GM08714 (cell line): ENCODE measurements around the gene RFC1.
"Not testable (repeated sequence)": the region's sequence is repeated elsewhere in the genome, so short reads cannot be mapped to it uniquely, and the experiment has no call there.

ENCODE experiments used
- H3K4me3 ChIP-seq: fragments of 200-500 bp; sonication (Bioruptor generic); 2 replicates; pipeline ENCODE4 v1.5.1; 2014; ENCODE audit warnings: mild to moderate bottlenecking, low read length, inconsistent platforms
- ZNF274 ChIP-seq: IDR thresholded peaks from 2 replicates; pipeline ENCODE4 v1.6.1; 2012; ENCODE audit warnings: mild to moderate bottlenecking, low read depth, low read length

RFC1 gene

GRCh38 chr4:39365360-39365759, 802 bp downstream of the RFC1 start:
- H3K4me3 ChIP-seq: peak overlapping the region; percentile 96
- TF ChIP-seq ZNF274: no peak

- no peak for TF ChIP-seq ZNF274
- peak overlapping the region; percentile 10; the same call in 1 of the 2 replicates for H3K4me3 ChIP-seq
Measured at GRCh38 chr4:39363773-39364393, 2.3 kb downstream of the RFC1 start.

- TF ChIP-seq ZNF274: no peak
- no peak overlapping the region for H3K4me3 ChIP-seq
Measured at GRCh38 chr4:39362827-39363226, 3.3 kb downstream of the RFC1 start.

GRCh38 chr4:39360611-39361010, 5.6 kb downstream of the RFC1 start:
- not testable (repeated sequence) for H3K4me3 ChIP-seq

GRCh38 chr4:39357002-39357401, 9.2 kb downstream of the RFC1 start:
- no peak overlapping the region for H3K4me3 ChIP-seq
- TF ChIP-seq ZNF274: no peak

- no peak overlapping the region; the same call in none of the 2 replicates for H3K4me3 ChIP-seq
- no peak for TF ChIP-seq ZNF274
Measured at GRCh38 chr4:39354254-39354552, 12.0 kb downstream of the RFC1 start.

GRCh38 chr4:39353478-39354253, 12.5 kb downstream of the RFC1 start:
- TF ChIP-seq ZNF274: no peak
- H3K4me3 ChIP-seq: peak overlapping the region; percentile 59

- peak overlapping the region; percentile 59; the same call in 1 of the 2 replicates for H3K4me3 ChIP-seq
Measured at GRCh38 chr4:39353149-39353477, 13.0 kb downstream of the RFC1 start.

- no peak for TF ChIP-seq ZNF274
Measured at GRCh38 chr4:39349326-39349725, 16.8 kb downstream of the RFC1 start.

GRCh38 chr4:39348371-39349315, 17.5 kb downstream of the RFC1 start:
- TF ChIP-seq ZNF274: no peak

More at GRCh38 chr4:39349326-39349725, 16.8 kb downstream of the RFC1 start:
- no peak overlapping the region for H3K4me3 ChIP-seq

GRCh38 chr4:39346856-39347519, 19.2 kb downstream of the RFC1 start:
- H3K4me3 ChIP-seq: no peak overlapping the region
- TF ChIP-seq ZNF274: no peak

More at GRCh38 chr4:39348371-39349315, 17.5 kb downstream of the RFC1 start:
- no peak overlapping the region for H3K4me3 ChIP-seq

GRCh38 chr4:39342731-39343130, 23.4 kb downstream of the RFC1 start:
- TF ChIP-seq ZNF274: no peak
- no peak overlapping the region for H3K4me3 ChIP-seq

GRCh38 chr4:39341075-39341725, 25.0 kb downstream of the RFC1 start:
- no peak overlapping the region for H3K4me3 ChIP-seq
- no peak for TF ChIP-seq ZNF274

- TF ChIP-seq ZNF274: no peak
- no peak overlapping the region for H3K4me3 ChIP-seq
Measured at GRCh38 chr4:39339968-39340367, 26.2 kb downstream of the RFC1 start.
